ENCODE data around the gene SLC25A21. TPM values are rescaled to one million over a fixed set of nuclear protein-coding genes. Genes with fewer than 3 reads are reported as not detected.

Gene SLC25A21
- total RNA-seq, 1 donor from 2014 or later = 0.56 TPM

GRCh38 chr14:36719823-36720222 lies 452.6 kb downstream of the SLC25A21 start:
- H3K27ac Mint-ChIP-seq (ENCODE audit: unreplicated experiment) = no peak overlapping the region
- TF ChIP-seq, protein P1, sequence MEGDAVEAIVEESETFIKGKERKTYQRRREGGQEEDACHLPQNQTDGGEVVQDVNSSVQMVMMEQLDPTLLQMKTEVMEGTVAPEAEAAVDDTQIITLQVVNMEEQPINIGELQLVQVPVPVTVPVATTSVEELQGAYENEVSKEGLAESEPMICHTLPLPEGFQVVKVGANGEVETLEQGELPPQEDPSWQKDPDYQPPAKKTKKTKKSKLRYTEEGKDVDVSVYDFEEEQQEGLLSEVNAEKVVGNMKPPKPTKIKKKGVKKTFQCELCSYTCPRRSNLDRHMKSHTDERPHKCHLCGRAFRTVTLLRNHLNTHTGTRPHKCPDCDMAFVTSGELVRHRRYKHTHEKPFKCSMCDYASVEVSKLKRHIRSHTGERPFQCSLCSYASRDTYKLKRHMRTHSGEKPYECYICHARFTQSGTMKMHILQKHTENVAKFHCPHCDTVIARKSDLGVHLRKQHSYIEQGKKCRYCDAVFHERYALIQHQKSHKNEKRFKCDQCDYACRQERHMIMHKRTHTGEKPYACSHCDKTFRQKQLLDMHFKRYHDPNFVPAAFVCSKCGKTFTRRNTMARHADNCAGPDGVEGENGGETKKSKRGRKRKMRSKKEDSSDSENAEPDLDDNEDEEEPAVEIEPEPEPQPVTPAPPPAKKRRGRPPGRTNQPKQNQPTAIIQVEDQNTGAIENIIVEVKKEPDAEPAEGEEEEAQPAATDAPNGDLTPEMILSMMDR (IDR thresholded peaks at IDR 0.05) = no peak

GRCh38 chr14:36718216-36718615 lies 454.2 kb downstream of the SLC25A21 start:
- DNase-seq (ENCODE audit: extremely low spot score, unreplicated experiment) = no peak
- no peaks in the 10 kb centered on the region for H3K9me3 Mint-ChIP-seq (ENCODE audit: unreplicated experiment)

More at GRCh38 chr14:36719823-36720222, 452.6 kb downstream of the SLC25A21 start:
- DNase-seq (ENCODE audit: extremely low spot score, unreplicated experiment) = no peak
- peaks cover 7% of the 10 kb centered on the region for H3K27me3 Mint-ChIP-seq (ENCODE audit: unreplicated experiment)
- no peak overlapping the region for H3K4me3 Mint-ChIP-seq (ENCODE audit: unreplicated experiment)
- no peaks in the 10 kb centered on the region for H3K9me3 Mint-ChIP-seq (ENCODE audit: unreplicated experiment)
- H3K4me1 Mint-ChIP-seq (ENCODE audit: unreplicated experiment) = no peaks in the 10 kb centered on the region
- no peaks in the 10 kb centered on the region for H3K36me3 Mint-ChIP-seq (ENCODE audit: unreplicated experiment)

DNA sequence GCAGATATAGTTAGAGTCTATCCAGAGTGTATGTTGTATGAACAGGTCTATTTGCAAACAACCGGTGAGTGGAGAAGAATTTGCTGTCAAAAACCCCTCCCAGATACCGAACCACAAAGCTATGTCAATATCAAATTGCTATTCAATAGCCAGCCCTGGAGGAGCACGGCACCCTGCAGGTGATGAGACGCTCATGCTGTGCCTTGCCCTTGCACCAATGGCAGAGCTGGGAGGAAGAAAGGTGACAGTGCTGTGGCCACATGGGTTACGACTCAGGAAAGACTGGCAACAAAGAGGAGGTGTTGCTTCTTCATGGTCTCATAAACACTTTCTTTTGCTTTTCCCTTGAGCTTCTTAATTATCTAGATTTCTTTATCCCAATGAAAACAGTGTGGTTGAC lies 455.0 kb downstream of the SLC25A21 start:
- H3K36me3 Mint-ChIP-seq (ENCODE audit: unreplicated experiment) = no peaks in the 10 kb centered on the region

More at GRCh38 chr14:36718216-36718615, 454.2 kb downstream of the SLC25A21 start:
- no peaks in the 10 kb centered on the region for H3K4me1 Mint-ChIP-seq (ENCODE audit: unreplicated experiment)
- H3K27me3 Mint-ChIP-seq (ENCODE audit: unreplicated experiment) = peaks cover 18% of the 10 kb centered on the region
- H3K4me3 Mint-ChIP-seq (ENCODE audit: unreplicated experiment) = no peak overlapping the region
- TF ChIP-seq, protein P1 (IDR thresholded peaks at IDR 0.05) = no peak
- no peak overlapping the region for H3K27ac Mint-ChIP-seq (ENCODE audit: unreplicated experiment)
- no peaks in the 10 kb centered on the region for H3K36me3 Mint-ChIP-seq (ENCODE audit: unreplicated experiment)

DNA sequence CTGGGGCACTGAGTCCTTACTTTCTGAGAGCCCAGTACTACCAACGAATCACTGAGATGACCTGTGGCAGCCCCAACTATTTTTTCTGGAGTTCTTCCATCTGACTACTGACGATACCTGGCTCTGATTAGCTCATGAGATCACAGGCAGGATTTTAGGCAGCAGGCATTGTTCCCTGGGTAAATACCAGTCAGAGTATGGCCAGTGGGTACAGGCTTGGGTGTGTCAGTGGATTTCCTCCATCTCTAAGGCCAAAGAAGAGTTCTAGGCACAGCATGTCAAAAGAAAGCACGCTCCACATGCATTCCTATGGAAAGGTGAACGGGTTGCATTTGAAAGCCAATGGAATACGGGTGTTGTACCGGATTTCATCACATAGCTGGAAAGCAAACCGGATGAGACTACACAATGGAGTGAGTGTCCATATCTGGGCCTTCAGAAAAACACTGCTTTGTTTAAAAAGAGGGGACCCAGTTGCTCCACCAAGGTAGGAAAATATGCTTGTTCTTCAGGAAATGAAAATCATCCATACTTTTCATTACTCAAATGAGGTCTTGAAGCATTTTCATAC lies 455.7 kb downstream of the SLC25A21 start:
- Mint-ChIP-seq H3K27ac (ENCODE audit: unreplicated experiment) (no peak overlapping the region), H3K4me3 (ENCODE audit: unreplicated experiment) (no peak overlapping the region), H3K4me1 (ENCODE audit: unreplicated experiment) (no peaks in the 10 kb centered on the region), H3K9me3 (ENCODE audit: unreplicated experiment) (no peaks in the 10 kb centered on the region), H3K36me3 (ENCODE audit: unreplicated experiment) (no peaks in the 10 kb centered on the region), H3K27me3 (ENCODE audit: unreplicated experiment) (peaks cover 26% of the 10 kb centered on the region)
- DNase-seq (ENCODE audit: extremely low spot score, unreplicated experiment) = no peak
- TF ChIP-seq, protein P1 (IDR thresholded peaks at IDR 0.05) = no peak

More for the DNA sequence above, 455.0 kb downstream of the SLC25A21 start:
- Mint-ChIP-seq H3K27me3 (ENCODE audit: unreplicated experiment) (peaks cover 22% of the 10 kb centered on the region), H3K4me3 (ENCODE audit: unreplicated experiment) (no peak overlapping the region), H3K4me1 (ENCODE audit: unreplicated experiment) (no peaks in the 10 kb centered on the region), H3K27ac (ENCODE audit: unreplicated experiment) (no peak overlapping the region), H3K9me3 (ENCODE audit: unreplicated experiment) (no peaks in the 10 kb centered on the region)
- TF ChIP-seq, protein P1 (IDR thresholded peaks at IDR 0.05) = no peak
- DNase-seq (ENCODE audit: extremely low spot score, unreplicated experiment) = no peak

DNA sequence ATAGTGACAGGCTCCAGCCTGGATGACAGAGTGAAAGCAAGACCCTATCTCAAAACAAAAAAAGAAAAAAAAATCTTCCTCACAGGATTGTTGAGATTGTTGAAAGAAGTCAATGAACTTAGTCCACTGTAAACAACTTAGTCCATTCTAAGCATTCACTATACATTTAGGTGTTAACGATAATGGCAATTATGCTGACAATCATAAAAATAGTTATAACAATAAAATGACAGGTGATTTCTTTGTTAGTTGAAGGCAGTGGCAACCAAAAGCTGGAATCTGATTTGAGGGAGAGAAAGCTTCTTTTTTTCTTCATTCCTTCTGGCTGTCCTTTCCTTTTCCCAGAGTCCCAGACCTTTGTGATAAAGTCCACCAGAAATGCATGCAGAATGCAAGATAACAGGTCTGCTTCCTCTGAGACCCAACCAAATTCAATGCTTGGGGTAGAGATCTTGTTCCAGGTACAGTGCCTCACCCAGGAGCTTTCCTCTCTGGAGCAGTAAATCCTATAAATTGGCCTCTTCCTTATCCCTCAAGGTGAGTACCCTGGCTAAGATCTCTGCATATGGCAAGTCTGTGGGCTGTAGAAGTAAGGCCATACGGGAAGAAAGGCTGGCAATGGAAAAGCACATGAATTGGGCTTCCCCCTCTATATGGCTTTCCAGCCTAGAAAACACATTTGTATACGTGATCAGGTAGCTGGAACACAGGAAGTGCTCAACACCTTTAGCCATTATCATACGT lies 458.3 kb downstream of the SLC25A21 start:
- TF ChIP-seq, protein P1 (IDR thresholded peaks at IDR 0.05) = no peak
- Mint-ChIP-seq H3K9me3 (ENCODE audit: unreplicated experiment) (no peaks in the 10 kb centered on the region), H3K4me1 (ENCODE audit: unreplicated experiment) (no peaks in the 10 kb centered on the region), H3K4me3 (ENCODE audit: unreplicated experiment) (no peak overlapping the region), H3K27me3 (ENCODE audit: unreplicated experiment) (peaks cover 25% of the 10 kb centered on the region), H3K36me3 (ENCODE audit: unreplicated experiment) (no peaks in the 10 kb centered on the region), H3K27ac (ENCODE audit: unreplicated experiment) (no peak overlapping the region)
- no peak for DNase-seq (ENCODE audit: extremely low spot score, unreplicated experiment)
